8988T (cell line): ENCODE data around the gene RXRB.

Experiments
- DNase-seq: peaks from one replicate; pipeline ENCODE4 v3.0.0; 2011

The RXRB gene

GRCh38 chr6:33174784-33175183, 25.7 kb downstream of the RXRB start:
- no peak for DNase-seq

GRCh38 chr6:33173535-33174180, 26.8 kb downstream of the RXRB start:
- DNase-seq = no peak

GRCh38 chr6:33172688-33173534, 27.6 kb downstream of the RXRB start:
- peak; percentile 86 for DNase-seq

GRCh38 chr6:33171880-33172687, 28.4 kb downstream of the RXRB start:
- DNase-seq = no peak

GRCh38 chr6:33171016-33171879, 29.2 kb downstream of the RXRB start:
- no peak for DNase-seq

- DNase-seq = peak; percentile 20
These were observed 30.1 kb downstream of the RXRB start for GRCh38 chr6:33170176-33171015.

- peak; percentile 18 for DNase-seq
These were observed 30.9 kb downstream of the RXRB start for GRCh38 chr6:33169291-33170175.

GRCh38 chr6:33168639-33169038, 31.8 kb downstream of the RXRB start:
- no peak for DNase-seq

GRCh38 chr6:33168284-33168601, 32.2 kb downstream of the RXRB start:
- DNase-seq = peak; percentile 19

GRCh38 chr6:33167374-33168283, 32.8 kb downstream of the RXRB start:
- DNase-seq = no peak

GRCh38 chr6:33166811-33167210, 33.7 kb downstream of the RXRB start:
- peak; percentile 15 for DNase-seq

GRCh38 chr6:33166363-33166762, 34.1 kb downstream of the RXRB start:
- no peak for DNase-seq

- DNase-seq = peak; percentile 13
These were observed 34.7 kb downstream of the RXRB start for GRCh38 chr6:33165581-33166258.

- DNase-seq = peak; percentile 11
These were observed 35.6 kb downstream of the RXRB start for GRCh38 chr6:33164665-33165373.

- peak; percentile 16 for DNase-seq
These were observed 36.3 kb downstream of the RXRB start for GRCh38 chr6:33164176-33164575.

GRCh38 chr6:33163540-33163939, 36.9 kb downstream of the RXRB start:
- DNase-seq = no peak

- DNase-seq = peak; percentile 86
These were observed 38.8 kb downstream of the RXRB start for GRCh38 chr6:33161354-33162331.
